Hematopoietic multipotent progenitor cell treated with erythropoietin and hydrocortisone succinate and interleukin-3 and kit ligand, for 8 days (in vitro differentiated cells): ENCODE data around the gene LAG3.

ENCODE experiments used
- DNase-seq: peaks from one replicate; pipeline ENCODE4 v3.0.0-alpha.2; 2015

Gene LAG3

GRCh38 chr12:6772726-6773589 lies 638 bp downstream of the LAG3 start:
- DNase-seq = no peak

- no peak for DNase-seq
Measured at GRCh38 chr12:6773590-6774351, 1.5 kb downstream of the LAG3 start.

DNA sequence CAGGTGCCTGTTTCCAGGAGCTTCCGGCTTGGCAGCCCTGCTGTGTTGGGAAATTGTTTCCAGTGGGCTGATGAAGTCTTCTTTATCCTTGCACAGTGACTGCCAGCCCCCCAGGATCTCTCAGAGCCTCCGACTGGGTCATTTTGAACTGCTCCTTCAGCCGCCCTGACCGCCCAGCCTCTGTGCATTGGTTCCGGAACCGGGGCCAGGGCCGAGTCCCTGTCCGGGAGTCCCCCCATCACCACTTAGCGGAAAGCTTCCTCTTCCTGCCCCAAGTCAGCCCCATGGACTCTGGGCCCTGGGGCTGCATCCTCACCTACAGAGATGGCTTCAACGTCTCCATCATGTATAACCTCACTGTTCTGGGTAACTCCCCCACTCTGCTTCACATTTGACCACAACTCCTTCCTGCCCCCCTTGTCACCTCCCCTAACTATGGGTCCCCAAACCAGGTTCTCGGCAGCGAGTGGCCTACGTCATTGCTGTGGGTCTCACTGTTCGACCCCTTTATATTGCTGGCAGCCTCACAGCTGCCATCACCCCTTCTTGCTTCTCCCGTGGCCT lies 2.3 kb downstream of the LAG3 start:
- DNase-seq = no peak

- DNase-seq = no peak
Measured at GRCh38 chr12:6775185-6776174, 3.2 kb downstream of the LAG3 start.

- DNase-seq = no peak
Measured at GRCh38 chr12:6777386-6777785, 5.1 kb downstream of the LAG3 start.

GRCh38 chr12:6778217-6778573 lies 5.9 kb downstream of the LAG3 start:
- DNase-seq = no peak

- peak; percentile 91 for DNase-seq
Measured at GRCh38 chr12:6778574-6779550, 6.5 kb downstream of the LAG3 start.

- DNase-seq = no peak
Measured at GRCh38 chr12:6779708-6780432, 7.5 kb downstream of the LAG3 start.

DNA sequence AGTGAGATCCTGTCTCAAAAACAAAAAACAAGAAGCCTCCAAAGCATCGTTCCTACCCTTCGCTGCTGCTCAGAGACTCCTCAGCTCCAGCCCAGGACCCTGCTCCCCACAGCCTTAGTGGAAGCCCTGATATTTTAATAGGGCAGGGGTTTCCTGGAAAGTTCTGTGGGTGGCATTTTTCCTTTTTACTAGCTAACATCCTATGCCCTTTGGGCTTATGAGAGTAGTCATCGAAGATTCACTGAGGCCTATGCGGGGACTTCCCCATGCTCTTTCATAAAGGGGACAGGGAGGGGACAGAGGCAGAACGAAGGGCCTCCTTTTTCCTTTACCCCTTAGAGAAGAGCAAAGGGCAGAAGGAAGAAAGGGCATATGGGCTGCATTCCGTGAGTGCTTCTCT lies 8.3 kb downstream of the LAG3 start:
- DNase-seq = no peak

GRCh38 chr12:6782119-6782518 lies 9.8 kb downstream of the LAG3 start:
- no peak for DNase-seq

GRCh38 chr12:6782850-6783566 lies 10.7 kb downstream of the LAG3 start:
- DNase-seq = no peak

DNA sequence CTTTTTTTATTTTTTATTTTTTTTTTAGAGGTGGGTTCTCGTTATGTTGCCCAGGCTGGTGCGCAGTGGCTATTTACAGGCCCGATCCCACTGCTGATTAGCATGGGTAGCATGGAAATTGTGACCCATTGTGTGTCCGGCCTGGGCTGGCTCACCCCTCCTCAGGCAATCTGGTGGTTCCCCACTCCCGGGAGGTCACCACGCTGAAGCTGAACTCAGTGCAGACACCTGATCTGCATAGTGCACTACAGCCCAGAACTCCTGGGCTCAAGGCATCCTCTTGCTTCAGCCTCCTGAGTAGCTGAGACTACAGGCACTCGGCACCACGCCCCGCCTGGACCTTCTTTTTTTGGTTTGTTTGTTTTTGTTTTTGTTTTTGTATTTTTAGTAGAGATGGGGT lies 11.5 kb downstream of the LAG3 start:
- no peak for DNase-seq

GRCh38 chr12:6784296-6784695 lies 12.0 kb downstream of the LAG3 start:
- DNase-seq = no peak

GRCh38 chr12:6784761-6785160 lies 12.4 kb downstream of the LAG3 start:
- no peak for DNase-seq

DNA sequence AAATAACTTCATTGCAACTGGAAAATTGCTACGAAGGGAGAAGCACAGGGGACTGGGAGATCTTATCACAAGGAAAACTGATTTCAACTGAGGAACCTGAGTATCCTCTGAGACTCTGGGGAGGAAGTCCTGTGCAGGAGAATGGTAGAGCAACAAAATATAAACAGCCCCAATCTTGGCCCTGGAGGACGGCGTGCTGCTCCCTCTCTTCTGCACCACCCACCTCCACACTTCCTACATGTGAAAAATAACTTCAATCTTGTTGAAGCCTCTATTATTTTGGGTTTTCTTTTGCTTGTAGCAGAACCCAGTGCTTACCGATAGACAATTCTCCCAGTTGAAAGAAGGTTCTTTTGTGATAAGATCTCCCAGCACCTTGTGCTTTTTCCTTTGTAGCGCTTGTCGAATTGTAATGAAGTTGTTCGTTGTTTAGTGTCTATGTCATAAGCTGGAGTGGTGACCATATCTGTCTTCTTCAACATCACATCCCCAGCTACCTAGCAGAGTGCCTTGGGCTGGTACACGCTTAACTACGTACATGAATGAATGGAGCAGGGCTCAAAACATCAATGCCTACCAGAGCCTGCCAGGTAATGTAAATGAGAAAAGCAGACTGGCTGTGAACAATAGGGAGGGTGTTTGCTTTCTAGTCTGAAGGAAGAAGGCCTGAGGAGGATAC lies 14.2 kb downstream of the LAG3 start:
- DNase-seq = no peak

GRCh38 chr12:6787309-6787708 lies 15.0 kb downstream of the LAG3 start:
- DNase-seq = no peak

- peak; percentile 58 for DNase-seq
Measured at GRCh38 chr12:6788972-6789924, 16.9 kb downstream of the LAG3 start, which contains the start of gene CD4. CD4 (plus strand) TSS chr12:6789528; CDS start chr12:6800139, 10,611 bp downstream.
